GM12872 (cell line): ENCODE data around the gene EIF4A3.

Experiments used
- CTCF ChIP-seq: IDR thresholded peaks from 3 replicates; pipeline ENCODE4 v1.5.1; 2011; ENCODE audit warnings: low read depth, mild to moderate bottlenecking, low read length, moderate library complexity; ENCODE audit not compliant: insufficient read depth

The EIF4A3 gene

GRCh38 chr17:80182118-80182844 is 35.4 kb upstream of the EIF4A3 start:
- TF ChIP-seq CTCF: no peak

GRCh38 chr17:80181431-80181830 is 34.5 kb upstream of the EIF4A3 start:
- TF ChIP-seq CTCF: no peak

- TF ChIP-seq CTCF: no peak
Observed at GRCh38 chr17:80180192-80180591, 33.3 kb upstream of the EIF4A3 start.

- no peak for TF ChIP-seq CTCF
Observed at GRCh38 chr17:80177986-80178595, 31.2 kb upstream of the EIF4A3 start.

GRCh38 chr17:80176757-80177156 is 29.8 kb upstream of the EIF4A3 start:
- no peak for TF ChIP-seq CTCF

GRCh38 chr17:80173916-80174315 is 27.0 kb upstream of the EIF4A3 start:
- no peak for TF ChIP-seq CTCF

GRCh38 chr17:80173126-80173525 is 26.2 kb upstream of the EIF4A3 start:
- TF ChIP-seq CTCF: no peak
